OCI-LY7 (cell line): ENCODE measurements around the gene ATXN1. TPM values are rescaled to one million over a fixed set of nuclear protein-coding genes. Genes with fewer than 3 reads are reported as not detected.

Source experiments
- BruUV-seq: library from RNA; stranded (reverse); fragments of 400-500 nt; replicated peaks from 2 replicates; lab custom pipeline; 2021; lab: Mats Ljungman, UMichigan
- CTCF ChIA-PET: fragments of 300-600 bp; sonication (Branson Sonifier 250); formaldehyde crosslinking; loops from one replicate; lab custom pipeline; 2022; ENCODE audit warnings: antibody characterized with exemption; ENCODE audit not compliant: unreplicated experiment; lab: Charles Lee
- POLR2A ChIA-PET: fragments of 300-600 bp; sonication (Branson Sonifier 250); formaldehyde crosslinking; loops from one replicate; lab custom pipeline; 2022; ENCODE audit warnings: antibody characterized with exemption; lab: Charles Lee
- DNase-seq: peaks from one replicate; pipeline ENCODE4 v3.0.0-alpha.2; 2015; ENCODE audit warnings: low spot score
- H2AFZ ChIP-seq: fragments of 200-600 bp; sonication (generic), shearing (Covaris generic); 2 replicates; pipeline ENCODE4 v1.6.1; 2014; ENCODE audit warnings: mild to moderate bottlenecking, antibody characterized with exemption, low read length, moderate library complexity
- H3K27ac ChIP-seq: fragments of 200-600 bp; sonication (generic); 2 replicates; pipeline ENCODE4 v1.5.1; 2014; ENCODE audit warnings: mixed run types, low read depth, mild to moderate bottlenecking, moderate library complexity, low read length, inconsistent platforms; ENCODE audit not compliant: poor library complexity, severe bottlenecking
- H3K36me3 ChIP-seq: fragments of 200-600 bp; sonication (generic); 2 replicates; pipeline ENCODE4 v1.6.1; 2014; ENCODE audit warnings: mild to moderate bottlenecking, antibody characterized with exemption, low read length, moderate library complexity, mixed read lengths; ENCODE audit not compliant: insufficient read depth
- H3K4me1 ChIP-seq: fragments of 200-600 bp; sonication (generic); 2 replicates; pipeline ENCODE4 v1.5.1; 2014; ENCODE audit warnings: mild to moderate bottlenecking, low read length; ENCODE audit not compliant: insufficient read depth, poor library complexity, severe bottlenecking
- H3K4me2 ChIP-seq: fragments of 200-600 bp; sonication (generic); 2 replicates; pipeline ENCODE4 v1.6.1; 2014; ENCODE audit warnings: mild to moderate bottlenecking, low read length
- H3K4me3 ChIP-seq: fragments of 200-600 bp; sonication (generic); 2 replicates; pipeline ENCODE4 v1.5.1; 2014; ENCODE audit warnings: mild to moderate bottlenecking, low read depth, low read length; ENCODE audit not compliant: poor library complexity, severe bottlenecking
- H3K79me2 ChIP-seq: fragments of 200-600 bp; sonication (generic); 2 replicates; pipeline ENCODE4 v1.6.1; 2016; ENCODE audit warnings: low read depth, mild to moderate bottlenecking, low read length, moderate library complexity, mixed read lengths; ENCODE audit not compliant: insufficient read depth
- H3K9me2 ChIP-seq: fragments of 200-600 bp; sonication (generic); 2 replicates; pipeline ENCODE4 v1.6.1; 2016; ENCODE audit warnings: mild to moderate bottlenecking, low read length, mixed read lengths; ENCODE audit not compliant: insufficient read depth
- H3K9me3 ChIP-seq: fragments of 200-600 bp; sonication (generic); 2 replicates; pipeline ENCODE4 v1.6.1; 2014; ENCODE audit warnings: mild to moderate bottlenecking, mixed run types, low read length, mixed read lengths
- H4K20me1 ChIP-seq: fragments of 200-600 bp; sonication (generic); 2 replicates; pipeline ENCODE4 v1.6.1; 2014; ENCODE audit warnings: mild to moderate bottlenecking, antibody characterized with exemption, low read length, moderate library complexity, mixed read lengths; ENCODE audit not compliant: insufficient read depth
- CTCF ChIP-seq: fragments of 200-600 bp; sonication (generic); conservative IDR thresholded peaks from 2 replicates; pipeline ENCODE4 v1.5.1; 2014; ENCODE audit warnings: mild to moderate bottlenecking, antibody characterized with exemption, low read length, moderate library complexity, mixed read lengths
- EZH2phosphoT487 ChIP-seq: fragments of 200-600 bp; sonication (generic); IDR thresholded peaks from 2 replicates; pipeline ENCODE4 v1.6.1; 2018; ENCODE audit warnings: low read depth, borderline replicate concordance, mild to moderate bottlenecking, mixed run types, antibody characterized with exemption, low read length, moderate library complexity, mixed read lengths
- intact Hi-C: fragments of 100-400 bp; cut with micrococcal nuclease; formaldehyde crosslinking; loops from one replicate; pipeline ENCODE4 v1.10.0; 2022; ENCODE audit not compliant: unreplicated experiment
- total RNA-seq, 2 experiments: library from RNA; depleted of rRNA in 1 of 2; stranded (reverse); fragments of >200 nt in 1 of 2; shearing (Covaris generic) in 1 of 2; gene quantifications; 2 replicates each; pipeline ENCODE4 v1.2.3, GENCODE V29; 2014 to 2022

The ATXN1 gene
- total RNA-seq, 2 experiments from 2014 or later = not detected

- Histone ChIP-seq H2AFZ (no peak overlapping the region), H4K20me1 (no peaks in the 10 kb centered on the region), H3K4me2 (no peak overlapping the region), H3K36me3 (no peaks in the 10 kb centered on the region), H3K4me3 (no peak overlapping the region), H3K9me3 (no peaks in the 10 kb centered on the region), H3K79me2 (no peaks in the 10 kb centered on the region), H3K27ac (no peak overlapping the region), H3K9me2 (no peaks in the 10 kb centered on the region), H3K4me1 (peaks cover 5% of the 10 kb centered on the region)
- ChIA-PET CTCF (interaction anchor here (0.8 to 1.3 kb wide), 2 partner anchors 77 to 177 kb away, joined by 3 read pairs; no protein-coding TSS in a partner anchor), POLR2A (no interaction called here)
- intact Hi-C loops = no loop called here
- no peak for DNase-seq
- TF ChIP-seq CTCF = no peak
- no peak for TF ChIP-seq EZH2phosphoT487
- no TSS peak for BruUV-seq
Observed at GRCh38 chr6:16336056-16336818, 425.0 kb downstream of the ATXN1 start.

GRCh38 chr6:16335176-16335575 lies 426.1 kb downstream of the ATXN1 start:
- no peaks in the 10 kb centered on the region for H3K9me2 ChIP-seq
- H3K4me1 ChIP-seq = peaks cover 5% of the 10 kb centered on the region
- H3K9me3 ChIP-seq = no peaks in the 10 kb centered on the region
- intact Hi-C loops = no loop called here
- no TSS peak for BruUV-seq
- TF ChIP-seq EZH2phosphoT487 (no peak), CTCF (no peak)
- H3K27ac ChIP-seq = no peak overlapping the region
- no peak overlapping the region for H2AFZ ChIP-seq
- no peak for DNase-seq
- H4K20me1 ChIP-seq = no peaks in the 10 kb centered on the region
- CTCF ChIA-PET = no interaction called here
- POLR2A ChIA-PET = interaction anchor here (0.6 kb wide), 2 partner anchors 19 to 998 kb away, joined by 3 to 5 read pairs; no protein-coding TSS in a partner anchor
- H3K79me2 ChIP-seq = no peaks in the 10 kb centered on the region
- no peak overlapping the region for H3K4me3 ChIP-seq
- no peak overlapping the region for H3K4me2 ChIP-seq
- H3K36me3 ChIP-seq = no peaks in the 10 kb centered on the region

GRCh38 chr6:16334671-16335070 lies 426.6 kb downstream of the ATXN1 start:
- ChIA-PET POLR2A (interaction anchor here (0.5 to 0.6 kb wide), 3 partner anchors 36 to 999 kb away, joined by 3 read pairs; no protein-coding TSS in a partner anchor), CTCF (interaction anchor here (0.7 kb wide), 1 partner anchor 79 kb away, joined by 4 read pairs; no protein-coding TSS in a partner anchor)
- no peak for TF ChIP-seq EZH2phosphoT487
- no peak for TF ChIP-seq CTCF
- Histone ChIP-seq H3K4me2 (no peak overlapping the region), H3K36me3 (no peaks in the 10 kb centered on the region), H3K79me2 (no peaks in the 10 kb centered on the region), H4K20me1 (no peaks in the 10 kb centered on the region), H3K9me2 (no peaks in the 10 kb centered on the region), H3K27ac (no peak overlapping the region), H3K4me3 (no peak overlapping the region), H3K4me1 (peaks cover 5% of the 10 kb centered on the region), H3K9me3 (no peaks in the 10 kb centered on the region), H2AFZ (no peak overlapping the region)
- intact Hi-C loops = no loop called here
- DNase-seq = no peak
- no TSS peak for BruUV-seq
